Breast epithelium (tissue), 4 donors: ENCODE measurements around the gene MYO15B. TPM values are rescaled to one million over a fixed set of nuclear protein-coding genes. Genes with fewer than 3 reads are reported as not detected.

Experiments
- DNase-seq, 2 donors: peaks; one replicate each; pipeline ENCODE4 v3.0.0-alpha.2; 2019; ENCODE audit warnings: low spot score in 2 of 2
- H3K27ac ChIP-seq, 2 donors: fragments of 200-600 bp; sonication (generic) in 1 of 2; one replicate each; pipeline ENCODE4 v1.5.1; 2016 to 2019; ENCODE audit warnings: mild to moderate bottlenecking in 1 of 2
- H3K27me3 ChIP-seq, 2 donors: fragments of 200-600 bp; sonication (generic) in 1 of 2; one replicate each; pipeline versions ENCODE4 v1.5.1 to v1.6.0; 2017 to 2019; ENCODE audit warnings: control low read depth in 1 of 2, mild to moderate bottlenecking in 1 of 2
- H3K36me3 ChIP-seq: fragments of 200-600 bp; one replicate; pipeline ENCODE4 v1.5.1; 2019
- H3K4me1 ChIP-seq, 2 donors: fragments of 200-600 bp; sonication (generic); one replicate each; pipeline ENCODE4 v1.5.1; 2016 to 2019; ENCODE audit warnings: control low read depth in 1 of 2
- H3K4me3 ChIP-seq, 3 donors: fragments of 200-600 bp; sonication (generic); 1 replicate in 2 of 3; 2 replicates in 1 of 3; pipeline ENCODE4 v1.5.1; 2016 to 2019; ENCODE audit warnings: mild to moderate bottlenecking in 3 of 3, moderate library complexity in 2 of 3
- H3K9me3 ChIP-seq, 2 donors: fragments of 200-600 bp; sonication (generic) in 1 of 2; one replicate each; pipeline ENCODE4 v1.5.1; 2016 to 2019; ENCODE audit warnings: control low read depth in 1 of 2
- POLR2A ChIP-seq: fragments of 450-650 bp; IDR thresholded peaks from one replicate; pipeline ENCODE4 v1.6.1; 2016; ENCODE audit warnings: antibody characterized with exemption, mild to moderate bottlenecking, moderate library complexity
- POLR2AphosphoS5 ChIP-seq, 3 donors: sonication (generic); formaldehyde crosslinking; IDR thresholded peaks; one replicate each; pipeline ENCODE4 v1.6.1; 2017; ENCODE audit warnings: antibody characterized with exemption in 3 of 3
- intact Hi-C: fragments of 100-400 bp; cut with DNase I; formaldehyde crosslinking; loops from one replicate; pipeline ENCODE4 v1.15.1; 2023; ENCODE audit warnings: low total_unique reads
- total RNA-seq, 3 donors: library from RNA; depleted of rRNA; stranded (reverse); fragments of >200 nt; gene quantifications; one replicate each; pipeline ENCODE4 v1.1.0, GENCODE V29; 2016
- TF ChIP-seq, protein P1 (sequence below), 3 donors: fragments of 450-650 bp; IDR thresholded peaks; one replicate each; pipeline ENCODE4 v1.5.1; 2016 to 2017; ENCODE audit warnings: antibody characterized with exemption in 3 of 3, mild to moderate bottlenecking in 3 of 3, moderate library complexity in 3 of 3

The MYO15B gene
- total RNA-seq, 3 donors from 2014 or later = 65.3 to 121 (median 86.6) TPM

DNA sequence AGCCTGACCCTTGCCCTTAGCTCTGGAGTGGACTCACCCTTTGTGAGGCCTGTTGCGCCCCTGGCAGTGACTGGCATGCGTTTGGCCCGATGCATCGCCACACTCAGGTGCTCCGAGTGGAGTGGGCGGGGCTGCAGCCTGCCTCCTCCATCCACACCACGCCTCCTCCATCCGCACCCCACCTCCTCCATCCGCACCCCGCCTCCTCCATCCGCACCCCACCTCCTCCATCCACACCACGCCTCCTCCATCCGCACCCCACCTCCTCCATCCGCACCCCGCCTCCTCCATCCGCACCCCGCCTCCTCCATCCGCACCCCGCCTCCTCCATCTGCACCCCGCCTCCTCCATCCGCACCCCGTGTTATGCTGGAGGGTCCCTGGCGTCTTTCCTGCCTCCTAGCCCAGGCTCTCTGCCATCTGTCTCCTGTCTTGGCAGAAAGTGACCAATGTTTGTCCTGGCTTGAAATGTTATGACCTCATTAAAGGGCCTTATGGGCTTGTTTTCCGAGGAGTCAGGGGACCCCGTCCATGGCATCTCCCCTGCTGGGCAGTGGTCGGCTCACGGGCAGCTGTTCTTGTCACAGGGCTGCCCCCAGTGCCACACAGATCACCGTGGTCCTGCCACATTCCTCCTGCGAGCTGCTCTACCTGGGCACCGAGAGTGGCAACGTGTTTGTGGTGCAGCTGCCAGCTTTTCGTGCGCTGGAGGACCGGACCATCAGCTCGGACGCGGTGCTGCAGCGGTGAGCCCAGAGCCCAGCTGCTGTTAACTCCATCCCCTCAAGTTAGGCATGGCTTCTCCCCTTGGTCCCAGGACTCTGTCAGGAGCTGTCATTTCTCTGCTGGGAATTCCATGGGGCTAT lies 28.7 kb upstream of the MYO15B start:
- Histone ChIP-seq H3K9me3 (no peaks in the 10 kb centered on the region), H3K27me3 (no peaks in the 10 kb centered on the region), H3K36me3 (no peaks in the 10 kb centered on the region), H3K27ac (peak overlapping the region; percentile 53 to 82), H3K4me3 (no peak overlapping the region), H3K4me1 (peaks cover 0 to 12% of the 10 kb centered on the region in 2 donors)
- no peak for DNase-seq
- intact Hi-C loops = no loop called here
- TF ChIP-seq, protein P1, sequence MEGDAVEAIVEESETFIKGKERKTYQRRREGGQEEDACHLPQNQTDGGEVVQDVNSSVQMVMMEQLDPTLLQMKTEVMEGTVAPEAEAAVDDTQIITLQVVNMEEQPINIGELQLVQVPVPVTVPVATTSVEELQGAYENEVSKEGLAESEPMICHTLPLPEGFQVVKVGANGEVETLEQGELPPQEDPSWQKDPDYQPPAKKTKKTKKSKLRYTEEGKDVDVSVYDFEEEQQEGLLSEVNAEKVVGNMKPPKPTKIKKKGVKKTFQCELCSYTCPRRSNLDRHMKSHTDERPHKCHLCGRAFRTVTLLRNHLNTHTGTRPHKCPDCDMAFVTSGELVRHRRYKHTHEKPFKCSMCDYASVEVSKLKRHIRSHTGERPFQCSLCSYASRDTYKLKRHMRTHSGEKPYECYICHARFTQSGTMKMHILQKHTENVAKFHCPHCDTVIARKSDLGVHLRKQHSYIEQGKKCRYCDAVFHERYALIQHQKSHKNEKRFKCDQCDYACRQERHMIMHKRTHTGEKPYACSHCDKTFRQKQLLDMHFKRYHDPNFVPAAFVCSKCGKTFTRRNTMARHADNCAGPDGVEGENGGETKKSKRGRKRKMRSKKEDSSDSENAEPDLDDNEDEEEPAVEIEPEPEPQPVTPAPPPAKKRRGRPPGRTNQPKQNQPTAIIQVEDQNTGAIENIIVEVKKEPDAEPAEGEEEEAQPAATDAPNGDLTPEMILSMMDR (IDR thresholded peaks at IDR 0.05) = no peak
- TF ChIP-seq POLR2AphosphoS5 (IDR thresholded peaks at IDR 0.05) = peak in 1 of 3 donors; percentile 11

GRCh38 chr17:75559958-75560533 lies 27.6 kb upstream of the MYO15B start:
- no peak for DNase-seq
- intact Hi-C loops = no loop called here
- Histone ChIP-seq H3K27me3 (no peaks in the 10 kb centered on the region), H3K9me3 (no peaks in the 10 kb centered on the region), H3K4me3 (no peak overlapping the region), H3K36me3 (no peaks in the 10 kb centered on the region), H3K4me1 (peaks cover 0 to 12% of the 10 kb centered on the region in 2 donors), H3K27ac (no peak overlapping the region)
- TF ChIP-seq, protein P1 (IDR thresholded peaks at IDR 0.05) = no peak
- TF ChIP-seq POLR2A (no peak), POLR2AphosphoS5 (IDR thresholded peaks at IDR 0.05) (no peak)

DNA sequence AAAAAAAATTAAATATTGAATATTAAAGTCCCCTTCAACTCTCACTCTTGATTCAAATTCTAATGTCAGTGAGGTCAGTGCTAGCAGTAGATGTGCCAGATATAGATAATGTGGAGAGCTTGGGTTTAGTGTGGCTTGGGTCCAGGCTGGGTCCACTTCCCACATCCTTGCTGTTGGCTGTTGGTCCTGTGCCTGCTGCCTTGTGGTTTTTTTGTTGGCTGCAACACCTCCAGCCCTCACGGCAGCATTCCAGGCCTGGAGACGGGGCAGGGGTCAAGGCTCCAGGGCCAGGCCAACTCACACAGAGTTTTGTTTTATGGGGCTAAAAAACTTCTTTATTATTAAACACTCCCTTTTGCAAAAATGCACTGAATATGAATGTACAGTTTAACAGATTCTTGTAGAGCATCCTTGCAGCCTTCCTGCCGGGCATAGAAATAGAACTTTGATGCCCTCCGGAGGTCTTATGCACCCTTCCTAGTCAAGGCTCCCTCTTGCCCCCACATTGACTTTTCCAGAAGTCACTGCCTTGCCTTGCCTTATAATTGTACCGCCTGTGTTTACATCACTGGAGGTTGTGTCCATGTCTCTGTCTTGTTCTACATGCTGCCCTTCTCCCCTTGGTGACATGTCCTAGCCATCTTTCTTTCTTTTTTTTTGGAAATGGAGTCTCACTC lies 25.5 kb upstream of the MYO15B start:
- TF ChIP-seq POLR2A (no peak), POLR2AphosphoS5 (IDR thresholded peaks at IDR 0.05) (no peak)
- TF ChIP-seq, protein P1 (IDR thresholded peaks at IDR 0.05) = no peak
- no peak for DNase-seq
- intact Hi-C loops = no loop called here
- no peak overlapping the region for H3K4me3 ChIP-seq
- H3K27ac ChIP-seq = no peak overlapping the region
- no peaks in the 10 kb centered on the region for H3K9me3 ChIP-seq
- H3K27me3 ChIP-seq = no peaks in the 10 kb centered on the region
- no peaks in the 10 kb centered on the region for H3K36me3 ChIP-seq
- peaks cover 0 to 10% of the 10 kb centered on the region in 2 donors for H3K4me1 ChIP-seq

- no peak for DNase-seq
- H3K36me3 ChIP-seq = no peaks in the 10 kb centered on the region
- TF ChIP-seq, protein P1 (IDR thresholded peaks at IDR 0.05) = no peak
- no peak for TF ChIP-seq POLR2AphosphoS5 (IDR thresholded peaks at IDR 0.05)
- no peak for TF ChIP-seq POLR2A
- intact Hi-C loops = no loop called here
- H3K27me3 ChIP-seq = no peaks in the 10 kb centered on the region
- H3K4me3 ChIP-seq = no peak overlapping the region
- no peaks in the 10 kb centered on the region for H3K4me1 ChIP-seq
- no peak overlapping the region for H3K27ac ChIP-seq
- no peaks in the 10 kb centered on the region for H3K9me3 ChIP-seq
Measured at GRCh38 chr17:75563063-75563758, 24.4 kb upstream of the MYO15B start.
